Progenitor cell of endocrine pancreas (in vitro differentiated cells): ENCODE results near the gene PPIL6. TPM values are rescaled to one million over a fixed set of nuclear protein-coding genes. Genes with fewer than 3 reads are reported as not detected.

Source experiments
- DNase-seq: peaks from one replicate; pipeline ENCODE4 v3.0.0; 2021; ENCODE audit warnings: low spot score; ENCODE audit not compliant: unreplicated experiment
- H3K27ac Mint-ChIP-seq: 2 replicates; pipeline ENCODE4 v1.8.0; 2021; ENCODE audit warnings: mild to moderate bottlenecking, moderate library complexity, mixed read lengths
- H3K27me3 Mint-ChIP-seq: 2 replicates; pipeline ENCODE4 v1.8.0; 2021; ENCODE audit warnings: mixed read lengths
- H3K36me3 Mint-ChIP-seq: 2 replicates; pipeline ENCODE4 v1.8.0; 2022; ENCODE audit warnings: mixed read lengths; ENCODE audit not compliant: insufficient read depth
- H3K4me1 Mint-ChIP-seq: 2 replicates; pipeline ENCODE4 v1.8.0; 2021; ENCODE audit warnings: low read depth, mixed read lengths
- H3K4me3 Mint-ChIP-seq: 2 replicates; pipeline ENCODE4 v1.8.0; 2021; ENCODE audit warnings: low read depth, mild to moderate bottlenecking, moderate library complexity, mixed read lengths
- H3K9me3 Mint-ChIP-seq: 2 replicates; pipeline ENCODE4 v1.8.0; 2021; ENCODE audit warnings: low read depth, mixed read lengths
- CTCF ChIP-seq: fragments of 200-600 bp; sonication (generic); IDR thresholded peaks from one replicate; pipeline ENCODE4 v1.5.0; 2021; ENCODE audit warnings: antibody characterized with exemption, mild to moderate bottlenecking; ENCODE audit not compliant: unreplicated experiment
- total RNA-seq: library from RNA; stranded (reverse); gene quantifications from 2 replicates; pipeline ENCODE4 v1.2.1, GENCODE V29; 2021

The PPIL6 gene
- total RNA-seq, 1 donor from 2014 or later = 7.9 TPM

GRCh38 chr6:109374326-109374892 lies 66.0 kb downstream of the PPIL6 start:
- H3K36me3 Mint-ChIP-seq = peaks cover 32% of the 10 kb centered on the region
- TF ChIP-seq CTCF = no peak
- no peaks in the 10 kb centered on the region for H3K27me3 Mint-ChIP-seq
- H3K9me3 Mint-ChIP-seq = no peaks in the 10 kb centered on the region
- DNase-seq = no peak
- H3K4me3 Mint-ChIP-seq = no peak overlapping the region
- H3K27ac Mint-ChIP-seq = no peak overlapping the region
- H3K4me1 Mint-ChIP-seq = peaks cover 6% of the 10 kb centered on the region

- no peak for DNase-seq
- Mint-ChIP-seq H3K4me3 (no peak overlapping the region), H3K4me1 (no peaks in the 10 kb centered on the region), H3K27ac (peak overlapping the region; percentile 60), H3K9me3 (no peaks in the 10 kb centered on the region), H3K27me3 (no peaks in the 10 kb centered on the region), H3K36me3 (peaks cover 28% of the 10 kb centered on the region)
- TF ChIP-seq CTCF = no peak
These were observed 66.7 kb downstream of the PPIL6 start for GRCh38 chr6:109373762-109374161.

- Mint-ChIP-seq H3K27me3 (no peaks in the 10 kb centered on the region), H3K4me1 (no peaks in the 10 kb centered on the region), H3K9me3 (no peaks in the 10 kb centered on the region), H3K4me3 (no peak overlapping the region), H3K36me3 (peaks cover 29% of the 10 kb centered on the region), H3K27ac (peak overlapping the region; percentile 60)
- no peak for DNase-seq
- no peak for TF ChIP-seq CTCF
These were observed 67.1 kb downstream of the PPIL6 start for GRCh38 chr6:109373331-109373730.

- DNase-seq = no peak
- Mint-ChIP-seq H3K9me3 (no peaks in the 10 kb centered on the region), H3K27ac (no peak overlapping the region), H3K4me1 (no peaks in the 10 kb centered on the region), H3K36me3 (peaks cover 25% of the 10 kb centered on the region), H3K27me3 (no peaks in the 10 kb centered on the region), H3K4me3 (no peak overlapping the region)
- TF ChIP-seq CTCF = no peak
These were observed 68.3 kb downstream of the PPIL6 start for GRCh38 chr6:109372130-109372529.

- DNase-seq = no peak
- no peak overlapping the region for H3K4me3 Mint-ChIP-seq
- H3K27ac Mint-ChIP-seq = no peak overlapping the region
- no peaks in the 10 kb centered on the region for H3K27me3 Mint-ChIP-seq
- no peak for TF ChIP-seq CTCF
- H3K4me1 Mint-ChIP-seq = no peaks in the 10 kb centered on the region
- H3K36me3 Mint-ChIP-seq = peaks cover 30% of the 10 kb centered on the region
- H3K9me3 Mint-ChIP-seq = no peaks in the 10 kb centered on the region
These were observed 69.6 kb downstream of the PPIL6 start for GRCh38 chr6:109370792-109371191.
